Keratinocyte (primary cell): ENCODE measurements around the gene BEST1. TPM values are rescaled to one million over a fixed set of nuclear protein-coding genes. Genes with fewer than 3 reads are reported as not detected.

ENCODE experiments used
- DNase-seq: peaks from one replicate; pipeline ENCODE4 v3.0.0-alpha.2; 2011; ENCODE audit warnings: low read depth, missing footprints, low spot score
- FAIRE-seq: peaks from 2 replicates; lab custom pipeline; 2011; peaks lifted over from hg19 to GRCh38; lab: Jason Lieb, UNC
- H2AFZ ChIP-seq: 2 replicates; pipeline ENCODE4 v1.6.0; 2012; ENCODE audit warnings: low read length, control low read depth, inconsistent platforms; ENCODE audit not compliant: control insufficient read depth
- H3K27ac ChIP-seq: 2 replicates; pipeline ENCODE4 v1.5.1; 2011; ENCODE audit warnings: low read length; ENCODE audit not compliant: control insufficient read depth, insufficient read depth
- H3K27me3 ChIP-seq: 3 replicates; pipeline ENCODE4 v1.6.0; 2011; ENCODE audit warnings: low read length; ENCODE audit not compliant: control insufficient read depth, insufficient read depth; ENCODE audit errors: extremely low read depth
- H3K36me3 ChIP-seq, 2 experiments: 2 replicates in 1 of 2; 3 replicates in 1 of 2; pipeline ENCODE4 v1.5.1; 2011; ENCODE audit warnings: low read length in 2 of 2, mild to moderate bottlenecking in 1 of 2; ENCODE audit not compliant: control insufficient read depth in 2 of 2, insufficient read depth in 2 of 2; ENCODE audit errors: extremely low read depth in 1 of 2
- H3K4me1 ChIP-seq: 3 replicates; pipeline ENCODE4 v1.5.1; 2011; ENCODE audit warnings: low read length; ENCODE audit not compliant: control insufficient read depth, insufficient read depth; ENCODE audit errors: extremely low read depth
- H3K4me2 ChIP-seq: 3 replicates; pipeline ENCODE4 v1.6.0; 2011; ENCODE audit warnings: low read depth, low read length; ENCODE audit not compliant: control insufficient read depth, insufficient read depth; ENCODE audit errors: extremely low read depth
- H3K4me3 ChIP-seq, 3 experiments: fragments of 200-600 bp in 1 of 3; sonication (generic) in 1 of 3; 2 replicates in 2 of 3; 3 replicates in 1 of 3; pipeline ENCODE4 v1.5.1; 2011 to 2016; ENCODE audit warnings: low read length in 3 of 3, mild to moderate bottlenecking in 3 of 3, control low read depth in 2 of 3, inconsistent platforms in 1 of 3, low read depth in 1 of 3, mixed read lengths in 1 of 3, mixed run types in 1 of 3, moderate library complexity in 1 of 3; ENCODE audit not compliant: control insufficient read depth in 2 of 3, insufficient read depth in 2 of 3; ENCODE audit errors: extremely low read depth in 1 of 3
- H3K79me2 ChIP-seq: 2 replicates; pipeline ENCODE4 v1.6.0; 2012; ENCODE audit warnings: low read length; ENCODE audit not compliant: control insufficient read depth, insufficient read depth
- H3K9ac ChIP-seq: 3 replicates; pipeline ENCODE4 v1.6.0; 2011; ENCODE audit warnings: low read length; ENCODE audit not compliant: control insufficient read depth, insufficient read depth; ENCODE audit errors: extremely low read depth
- H3K9me1 ChIP-seq: 3 replicates; pipeline ENCODE4 v1.6.0; 2011; ENCODE audit warnings: low read length; ENCODE audit not compliant: control insufficient read depth, insufficient read depth; ENCODE audit errors: extremely low read depth
- H3K9me3 ChIP-seq: 2 replicates; pipeline ENCODE4 v1.5.1; 2012; ENCODE audit warnings: low read depth, low read length; ENCODE audit not compliant: control insufficient read depth
- H4K20me1 ChIP-seq: 3 replicates; pipeline ENCODE4 v1.6.0; 2011; ENCODE audit warnings: low read length; ENCODE audit not compliant: control insufficient read depth, insufficient read depth; ENCODE audit errors: extremely low read depth
- EZH2 ChIP-seq: IDR thresholded peaks from one replicate; pipeline ENCODE4 v1.6.1; 2012; ENCODE audit warnings: inconsistent platforms, mild to moderate bottlenecking, low read length, moderate library complexity
- dilution Hi-C: fragments of 300-500 bp; cut with MboI; formaldehyde crosslinking; loops from one replicate; pipeline ENCODE4 v1.7.0; 2020; ENCODE audit warnings: low sequenced_read_pairs; ENCODE audit not compliant: extremely low pct_ligation_motif_present
- polyA plus RNA-seq, 5 experiments: library from polyadenylated mRNA; depleted of rRNA in 3 of 5; stranded (reverse) in 3 of 5; stranded (forward) in 1 of 5; unstranded in 1 of 5; fragments of >200 nt; gene quantifications; 1 replicate in 1 of 5; 2 replicates in 3 of 5; 3 replicates in 1 of 5; pipeline versions ENCODE4 v1.2.1 to v1.2.3, GENCODE V29; 2011 to 2012; ENCODE audit warnings: missing spikeins in 2 of 5, low read depth in 1 of 5, low replicate concordance in 1 of 5
- TF ChIP-seq, protein P1 (sequence below), 3 experiments: IDR thresholded peaks in 1 of 3; conservative IDR thresholded peaks in 1 of 3; optimal IDR thresholded peaks in 1 of 3; 2 replicates in 2 of 3; 3 replicates in 1 of 3; pipeline versions ENCODE3 to v1.5.1; 2011; ENCODE audit warnings: low read length in 3 of 3, mild to moderate bottlenecking in 3 of 3, moderate library complexity in 2 of 3, control low read depth in 1 of 3, inconsistent platforms in 1 of 3; ENCODE audit not compliant: insufficient read depth in 2 of 3; ENCODE audit errors: extremely low read depth in 1 of 3

BEST1 gene
- polyA plus RNA-seq, 1 donor (not counting 4 experiments of a cell fraction or from before 2014, with no cell fraction given) = 0.13 TPM

DNA sequence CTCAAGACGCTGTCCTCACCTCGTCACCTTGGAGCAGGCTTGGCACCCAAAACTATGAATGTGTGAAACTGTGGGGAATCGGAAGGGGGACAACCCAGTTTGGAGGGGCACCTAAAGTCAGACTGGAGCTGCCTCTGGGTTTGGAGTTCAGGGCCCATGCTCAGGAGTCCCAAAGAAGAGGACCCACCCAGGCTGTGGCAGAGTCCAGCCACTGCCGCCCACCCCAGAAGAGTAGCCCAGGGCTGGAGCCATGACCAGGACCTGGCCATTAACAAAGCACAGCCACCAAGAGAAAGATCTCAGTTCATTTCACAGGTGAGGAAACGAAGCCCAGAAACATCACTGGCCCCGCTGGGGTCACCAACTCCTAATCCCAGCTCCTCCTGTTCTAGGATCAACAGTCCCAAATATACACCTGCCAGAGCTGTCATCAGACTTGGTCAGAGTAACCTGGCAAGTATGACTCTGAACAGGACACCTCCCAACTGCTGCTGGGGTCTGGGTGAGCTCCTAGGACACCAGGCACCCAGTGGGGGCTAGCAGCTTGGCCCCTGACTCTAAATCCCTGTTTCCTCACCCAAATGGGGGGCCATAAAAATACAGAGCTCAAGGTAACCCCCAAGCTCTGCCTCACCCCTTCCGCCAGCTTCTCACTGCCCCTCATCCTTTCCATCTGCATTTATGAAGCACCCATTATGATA is 35.5 kb upstream of the BEST1 start:
- Histone ChIP-seq H3K9ac (no peak overlapping the region), H3K27me3 (peaks cover 36% of the 10 kb centered on the region), H3K9me1 (no peaks in the 10 kb centered on the region), H2AFZ (no peak overlapping the region), H3K27ac (no peak overlapping the region), H3K4me2 (no peak overlapping the region), H3K36me3 (no peaks in the 10 kb centered on the region), H4K20me1 (peaks cover 3% of the 10 kb centered on the region), H3K79me2 (no peaks in the 10 kb centered on the region), H3K4me1 (no peaks in the 10 kb centered on the region), H3K9me3 (no peaks in the 10 kb centered on the region), H3K4me3 (no peak overlapping the region)
- DNase-seq (no peak), FAIRE-seq (no peak)
- TF ChIP-seq, protein P1, sequence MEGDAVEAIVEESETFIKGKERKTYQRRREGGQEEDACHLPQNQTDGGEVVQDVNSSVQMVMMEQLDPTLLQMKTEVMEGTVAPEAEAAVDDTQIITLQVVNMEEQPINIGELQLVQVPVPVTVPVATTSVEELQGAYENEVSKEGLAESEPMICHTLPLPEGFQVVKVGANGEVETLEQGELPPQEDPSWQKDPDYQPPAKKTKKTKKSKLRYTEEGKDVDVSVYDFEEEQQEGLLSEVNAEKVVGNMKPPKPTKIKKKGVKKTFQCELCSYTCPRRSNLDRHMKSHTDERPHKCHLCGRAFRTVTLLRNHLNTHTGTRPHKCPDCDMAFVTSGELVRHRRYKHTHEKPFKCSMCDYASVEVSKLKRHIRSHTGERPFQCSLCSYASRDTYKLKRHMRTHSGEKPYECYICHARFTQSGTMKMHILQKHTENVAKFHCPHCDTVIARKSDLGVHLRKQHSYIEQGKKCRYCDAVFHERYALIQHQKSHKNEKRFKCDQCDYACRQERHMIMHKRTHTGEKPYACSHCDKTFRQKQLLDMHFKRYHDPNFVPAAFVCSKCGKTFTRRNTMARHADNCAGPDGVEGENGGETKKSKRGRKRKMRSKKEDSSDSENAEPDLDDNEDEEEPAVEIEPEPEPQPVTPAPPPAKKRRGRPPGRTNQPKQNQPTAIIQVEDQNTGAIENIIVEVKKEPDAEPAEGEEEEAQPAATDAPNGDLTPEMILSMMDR (optimal IDR thresholded peaks at IDR 0.05 in 1 of 3, IDR thresholded peaks at IDR 0.05 in 1 of 3, conservative IDR thresholded peaks at IDR 0.05 in 1 of 3; ENCODE audit: extremely low read depth in 1 of 3, insufficient read depth in 2 of 3, low read length in 3 of 3) = no peak
- TF ChIP-seq EZH2 = no peak
- dilution Hi-C loops = loop anchor here (25.0 kb wide), 1 partner anchor 173 kb away; no protein-coding TSS in a partner anchor

DNA sequence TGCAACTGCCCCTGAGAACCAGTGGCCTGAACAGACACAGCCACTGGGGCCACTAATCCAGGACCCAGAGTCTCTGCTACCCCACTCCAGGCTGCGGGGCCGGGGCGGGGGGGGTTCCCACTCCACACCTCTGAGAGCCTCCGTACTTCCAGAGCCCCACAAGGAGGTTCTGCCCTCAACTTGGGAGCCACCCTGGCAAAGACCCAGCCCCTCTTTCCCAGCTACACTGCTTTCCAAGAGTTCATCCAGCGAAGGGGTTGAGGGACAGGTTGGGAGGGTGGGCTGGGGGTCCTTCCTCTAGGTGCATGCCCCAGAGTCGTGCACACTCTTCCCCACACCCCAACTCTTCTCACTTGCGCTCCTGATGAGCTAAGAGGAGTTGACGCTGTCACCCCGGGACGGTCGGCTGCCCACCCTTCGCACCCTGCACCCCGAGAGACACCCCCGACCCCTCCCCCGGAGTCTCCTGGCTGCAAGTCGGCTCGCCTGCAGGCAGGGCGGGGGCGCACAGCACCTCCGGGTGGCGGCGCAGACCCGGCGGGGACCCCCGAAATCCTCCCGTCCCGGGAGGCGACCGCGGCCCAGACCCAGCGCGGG is 33.3 kb upstream of the BEST1 start:
- Histone ChIP-seq H3K4me2 (peak overlapping the region; percentile 87), H3K79me2 (no peaks in the 10 kb centered on the region), H3K4me3 (peak overlapping the region; percentile 27 to 52 (median 38)), H3K36me3 (no peaks in the 10 kb centered on the region), H3K9me3 (no peaks in the 10 kb centered on the region), H2AFZ (no peak overlapping the region), H3K27me3 (peaks cover 48% of the 10 kb centered on the region), H3K27ac (no peak overlapping the region), H3K9ac (peak overlapping the region; percentile 15), H3K4me1 (no peaks in the 10 kb centered on the region), H4K20me1 (no peaks in the 10 kb centered on the region), H3K9me1 (no peaks in the 10 kb centered on the region)
- TF ChIP-seq EZH2 = no peak
- TF ChIP-seq, protein P1 (optimal IDR thresholded peaks at IDR 0.05 in 1 of 3, IDR thresholded peaks at IDR 0.05 in 1 of 3, conservative IDR thresholded peaks at IDR 0.05 in 1 of 3; ENCODE audit: extremely low read depth in 1 of 3, insufficient read depth in 2 of 3, low read length in 3 of 3) = no peak
- DNase-seq (no peak), FAIRE-seq (no peak)
- dilution Hi-C loops = loop anchor here (25.0 kb wide), 1 partner anchor 170 kb away; no protein-coding TSS in a partner anchor
